NCI-H2171 treated with DMSO at 0.1 percent for 48 hours (cell line): ENCODE results near the gene MED8.
A peak's percentile ranks its signal among the peaks of the same experiment; 100 is the strongest.
"Not testable (repeated sequence)": the region's sequence is repeated elsewhere in the genome, so short reads cannot be mapped to it uniquely, and the experiment has no call there.

Experiments
- DNase-seq: peaks from one replicate; lab custom pipeline; 2025; lab: John Stamatoyannopoulos, UW

MED8 gene

DNA sequence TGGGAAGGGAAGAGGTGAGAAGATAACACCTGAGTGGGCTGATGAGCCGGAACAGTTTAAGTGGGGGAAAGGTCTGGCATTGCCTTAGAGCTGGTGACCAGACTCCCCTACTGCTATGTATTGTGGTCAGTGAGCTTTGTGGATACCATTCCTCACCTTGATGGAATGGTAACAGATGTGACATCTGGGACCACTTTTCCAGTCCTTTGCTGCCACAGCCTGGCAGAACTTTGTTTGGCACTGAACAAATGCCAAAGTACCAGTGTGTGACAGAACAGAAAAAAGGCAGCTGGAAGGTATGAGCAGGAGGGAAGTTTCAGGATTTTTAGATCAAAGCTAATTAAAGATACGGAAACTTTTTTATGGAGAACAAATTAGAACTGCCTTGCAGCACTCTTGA, 6.2 kb downstream of the MED8 start:
- no peak for DNase-seq

DNA sequence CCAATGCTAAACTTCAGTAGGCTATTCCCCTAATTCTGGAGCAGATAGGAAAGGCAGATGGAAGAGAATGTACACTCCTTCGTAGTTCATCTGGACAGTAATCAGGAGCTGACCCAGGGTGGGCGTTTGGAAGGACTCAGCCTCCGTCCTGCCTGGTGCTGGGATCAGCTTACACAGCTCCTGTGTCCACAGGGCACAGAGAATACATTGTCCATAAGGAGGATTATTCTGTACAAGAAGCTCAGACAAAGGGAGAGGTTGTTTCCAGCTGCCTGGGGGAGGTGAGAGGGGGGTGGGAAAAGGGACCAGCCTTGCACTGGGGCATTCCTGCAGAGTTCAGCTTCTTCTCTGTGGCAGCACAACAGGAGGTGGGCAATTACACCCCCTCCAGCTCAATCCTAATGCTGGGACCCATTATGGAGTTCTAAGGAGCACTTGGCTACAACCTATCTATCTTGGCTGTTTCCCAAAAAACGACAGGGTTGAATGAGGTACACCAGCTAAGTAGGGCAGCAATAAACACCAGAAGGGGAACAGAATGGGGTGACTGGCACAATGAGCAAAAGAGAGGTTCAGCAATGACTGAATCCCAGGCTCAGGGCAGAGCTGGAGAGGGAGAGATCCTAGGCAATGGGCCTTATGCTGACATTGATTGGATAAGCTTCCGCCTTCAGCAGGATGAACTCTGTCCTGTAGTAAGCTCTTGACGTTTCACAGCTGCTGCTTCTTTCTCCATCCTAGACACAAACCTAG, 7.4 kb downstream of the MED8 start:
- DNase-seq, result no peak

DNA sequence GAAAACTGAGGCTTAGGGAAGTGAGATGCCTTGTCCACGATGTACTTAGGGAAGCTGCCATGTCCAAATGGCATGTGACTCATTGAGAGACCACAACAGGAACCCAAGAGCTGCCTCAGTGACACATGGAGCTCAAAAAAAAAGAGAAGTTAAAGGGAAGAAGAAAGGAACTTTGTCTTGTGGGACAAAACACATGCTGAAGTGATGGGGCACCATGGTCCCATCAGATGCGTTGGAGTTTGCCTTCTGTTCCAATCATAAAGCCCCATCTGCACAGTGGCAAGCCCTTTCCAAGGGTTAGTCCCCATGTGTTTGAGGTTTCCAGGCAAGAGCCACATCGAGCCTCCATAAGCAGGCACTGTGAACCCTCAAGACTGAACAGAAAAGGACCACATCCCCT, 8.0 kb downstream of the MED8 start:
- DNase-seq, result no peak

DNA sequence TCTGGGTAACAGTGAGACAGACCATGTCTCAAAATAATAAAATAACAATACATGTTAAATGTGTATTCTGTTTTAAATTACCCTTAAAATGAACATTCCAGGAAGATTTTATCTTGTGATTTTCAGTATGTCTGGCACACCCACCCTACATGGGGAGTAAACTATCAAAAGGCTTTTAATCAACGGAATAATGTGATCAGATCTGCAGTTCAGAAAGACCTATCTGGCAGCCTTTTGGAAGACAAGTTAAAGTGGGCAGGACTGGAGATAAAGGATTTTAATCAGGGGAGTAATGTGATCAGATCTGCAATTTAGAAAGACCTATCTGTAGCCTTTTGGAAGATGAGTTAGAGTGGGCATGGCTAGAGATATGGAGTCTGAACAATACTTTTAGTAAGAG, 10.1 kb downstream of the MED8 start:
- no peak for DNase-seq

DNA sequence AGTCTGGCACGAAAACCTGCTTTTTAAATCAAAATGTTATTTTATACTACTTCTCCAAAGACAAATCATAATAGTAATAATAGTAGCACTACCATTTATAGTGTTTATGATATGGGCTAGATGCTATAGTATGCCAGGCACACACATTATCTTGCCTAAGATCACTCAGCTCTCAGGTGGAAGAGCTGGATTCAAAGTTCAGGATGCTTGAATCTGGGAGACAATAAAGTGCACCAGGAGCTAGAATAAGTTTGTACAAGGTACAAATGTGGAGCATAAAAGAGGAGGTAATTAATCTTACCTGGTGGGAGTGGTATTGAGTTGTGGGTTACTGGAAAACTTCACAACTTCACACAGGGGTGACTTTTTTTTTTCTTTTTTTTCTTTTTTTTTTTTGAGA, 11.8 kb downstream of the MED8 start:
- no peak for DNase-seq

DNA sequence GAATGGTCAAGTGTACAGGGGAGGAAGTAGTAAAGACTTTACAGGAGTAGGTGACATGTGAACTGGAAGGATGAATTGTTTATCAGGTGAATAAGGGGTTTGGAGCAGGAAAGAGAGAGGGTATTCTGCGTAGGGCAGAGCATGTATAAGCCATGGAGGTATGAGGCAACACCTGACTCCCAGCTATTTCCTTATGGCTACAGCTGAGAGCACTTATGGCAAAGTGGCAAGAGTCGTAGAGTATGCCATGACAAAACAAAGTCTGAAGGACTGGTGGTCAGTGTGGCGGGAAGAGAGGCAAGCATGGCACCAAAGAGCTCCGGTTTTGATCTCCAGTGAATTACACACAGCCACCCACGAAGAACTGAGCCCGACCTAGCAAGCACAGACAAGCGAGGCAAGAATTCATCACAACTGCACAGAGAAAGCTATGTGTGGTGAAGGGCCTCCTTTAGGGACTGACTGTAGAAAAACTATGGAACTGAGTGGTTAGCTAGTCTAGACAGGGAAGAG, 12.8 kb downstream of the MED8 start:
- no peak for DNase-seq

DNA sequence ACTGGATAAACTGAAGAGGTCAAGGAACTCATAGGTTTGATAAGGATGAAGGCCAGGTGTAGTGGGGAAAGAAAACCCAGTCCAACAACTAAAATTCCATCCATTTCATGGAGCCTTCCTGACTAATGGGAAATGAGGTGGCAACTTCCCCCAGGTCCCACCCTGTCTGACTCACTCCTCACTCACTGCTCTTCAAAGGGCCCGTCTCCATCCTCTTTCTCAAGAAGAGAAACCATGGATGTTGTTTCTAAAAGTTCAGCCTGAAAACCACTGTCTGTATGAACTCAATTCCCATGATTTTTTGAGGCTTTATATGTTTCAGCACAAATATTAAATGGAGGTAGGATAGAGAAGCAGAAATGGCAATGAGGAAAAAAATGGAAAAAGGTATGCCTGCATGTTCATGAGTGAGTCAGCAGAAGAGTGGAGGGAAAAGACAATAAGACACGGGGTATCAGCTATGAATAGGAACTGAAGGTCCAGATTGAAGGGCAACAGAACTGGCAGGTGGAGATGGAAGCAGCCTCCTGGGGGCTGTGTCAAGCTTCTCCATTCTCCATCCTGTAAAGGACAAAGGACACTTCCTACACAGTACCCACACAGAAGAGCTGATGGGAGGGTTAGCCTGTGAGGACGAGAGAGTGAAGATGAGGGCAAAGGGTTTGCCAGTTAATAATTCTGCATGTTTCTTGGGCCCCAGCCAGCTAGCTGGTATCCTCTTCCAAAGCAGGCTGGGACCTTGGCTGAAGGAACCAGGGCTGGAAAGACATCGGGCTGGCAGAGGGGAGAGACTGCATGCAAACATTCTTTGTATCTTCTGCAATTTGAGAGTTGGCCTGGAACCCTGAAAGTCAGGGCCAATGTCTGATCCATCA, 16.3 kb downstream of the MED8 start:
- no peak for DNase-seq

DNA sequence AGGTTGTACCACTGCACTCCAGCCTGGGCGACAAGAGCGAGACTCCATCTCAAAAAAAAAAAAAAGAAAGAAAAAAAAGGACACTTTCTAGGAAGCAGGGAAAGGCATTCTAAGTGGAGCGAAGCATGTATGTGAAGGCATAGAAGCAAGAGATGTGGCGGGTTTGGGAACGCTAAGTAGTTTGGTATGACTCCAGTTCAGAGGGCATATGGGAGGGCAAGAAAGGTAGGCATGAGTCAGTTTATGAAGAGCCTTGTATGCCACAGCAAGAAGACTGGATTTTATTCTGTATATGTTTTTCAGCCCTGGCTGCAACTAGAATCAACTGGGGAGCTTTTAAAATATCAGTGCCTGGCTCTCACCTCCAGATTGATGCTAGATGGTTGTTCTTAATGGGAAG, 17.4 kb downstream of the MED8 start:
- DNase-seq, result no peak

DNA sequence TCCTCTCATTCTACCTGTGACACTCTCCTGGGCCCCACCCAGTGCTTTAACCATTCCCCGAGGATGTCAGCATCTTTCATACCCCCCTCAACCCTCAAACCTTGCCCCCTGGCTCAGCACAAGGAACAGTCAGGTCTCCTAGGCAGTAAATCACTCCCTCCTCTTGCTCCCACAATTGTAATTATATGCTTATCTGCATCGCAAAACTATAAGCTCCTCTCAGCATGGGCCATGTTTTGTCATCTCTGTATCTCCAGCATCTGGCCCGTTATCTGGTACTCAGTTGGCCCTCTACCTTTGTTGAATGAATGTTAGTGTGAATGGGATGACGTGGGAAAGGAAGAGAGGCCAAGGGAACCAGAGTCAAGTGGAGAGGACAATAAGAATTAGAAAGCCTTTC, 19.0 kb downstream of the MED8 start:
- DNase-seq, result no peak

DNA sequence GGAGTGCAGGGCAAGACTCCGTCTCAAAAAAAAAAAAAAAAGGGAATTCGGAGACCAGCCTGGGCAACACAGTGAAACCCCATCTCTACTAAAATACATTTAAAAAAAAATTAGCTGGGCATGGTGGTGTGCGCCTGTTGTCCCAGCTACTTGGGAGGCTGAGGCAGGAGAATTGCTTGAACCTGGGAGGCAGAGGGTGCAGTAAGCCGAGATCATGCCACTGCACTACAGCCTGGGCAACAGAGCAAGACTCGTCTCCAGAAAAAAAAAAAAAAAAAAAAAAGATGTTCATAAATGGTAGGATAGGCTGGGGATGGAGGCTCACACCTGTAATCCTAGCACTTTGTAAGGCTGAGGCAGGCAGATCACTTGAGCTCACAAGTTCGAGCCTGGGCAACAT, 19.8 kb downstream of the MED8 start:
- DNase-seq, result not testable (repeated sequence)

DNA sequence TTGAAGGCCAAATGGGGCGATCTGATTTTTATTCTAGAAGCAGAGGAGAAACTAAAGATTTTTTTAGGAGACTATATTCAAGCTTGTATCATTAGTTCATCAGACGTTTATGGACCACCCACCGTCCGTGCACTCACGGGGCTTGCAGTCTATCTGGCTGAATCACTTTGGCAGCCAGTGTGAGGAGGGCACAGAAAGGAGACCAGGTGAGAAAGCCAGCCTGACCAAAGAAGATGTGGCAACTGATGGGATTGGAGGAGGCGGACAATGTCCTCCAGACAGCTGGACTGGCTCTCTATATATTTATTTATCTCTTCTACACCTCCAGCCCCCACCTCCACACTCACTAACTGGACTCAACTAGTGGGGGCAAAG, 21.0 kb downstream of the MED8 start:
- no peak for DNase-seq

DNA sequence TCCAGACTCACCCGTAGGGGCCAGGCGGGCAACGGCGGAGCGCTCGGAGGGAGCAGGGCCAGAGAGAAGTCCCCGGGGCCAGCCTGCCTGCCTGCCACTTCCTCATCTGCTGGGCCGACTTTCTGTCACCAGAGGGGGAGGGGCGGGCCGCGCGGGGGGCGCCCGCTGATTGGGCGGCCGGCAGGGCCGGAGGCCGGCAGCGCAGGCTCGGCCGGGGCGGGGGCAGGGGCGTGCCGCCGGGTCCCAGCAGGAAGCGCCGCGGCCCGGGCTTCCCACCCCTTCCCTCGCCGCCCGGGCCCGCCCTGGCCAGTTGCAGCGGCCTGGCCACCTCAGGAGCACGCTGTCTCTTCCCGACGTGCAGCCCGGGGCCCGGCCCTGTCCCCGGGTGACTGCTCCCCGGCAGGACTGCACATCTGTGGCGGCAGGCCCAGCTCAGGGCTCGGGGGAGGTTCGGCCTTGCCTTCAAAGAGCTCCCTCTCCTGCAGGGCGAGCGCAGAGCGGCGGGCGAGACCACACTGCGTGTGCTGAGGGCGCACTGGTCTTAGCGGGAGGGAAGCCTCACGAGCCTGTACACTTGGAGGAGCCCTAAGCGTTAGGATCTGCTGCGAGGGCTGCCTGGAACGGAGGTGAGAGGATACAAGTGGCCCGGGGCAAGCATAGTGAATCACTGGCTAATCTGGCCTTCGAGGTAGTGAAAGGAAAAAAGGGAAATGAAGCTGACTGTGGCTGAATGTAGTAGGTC, 21.5 kb downstream of the MED8 start, which contains the start of gene ELOVL1:
ELOVL1 (minus strand) TSS at position 108 of the 742 bp plus-strand sequence. CDS start 2,402 bp downstream, outside the sequence.
- DNase-seq, result peak; percentile 81

DNA sequence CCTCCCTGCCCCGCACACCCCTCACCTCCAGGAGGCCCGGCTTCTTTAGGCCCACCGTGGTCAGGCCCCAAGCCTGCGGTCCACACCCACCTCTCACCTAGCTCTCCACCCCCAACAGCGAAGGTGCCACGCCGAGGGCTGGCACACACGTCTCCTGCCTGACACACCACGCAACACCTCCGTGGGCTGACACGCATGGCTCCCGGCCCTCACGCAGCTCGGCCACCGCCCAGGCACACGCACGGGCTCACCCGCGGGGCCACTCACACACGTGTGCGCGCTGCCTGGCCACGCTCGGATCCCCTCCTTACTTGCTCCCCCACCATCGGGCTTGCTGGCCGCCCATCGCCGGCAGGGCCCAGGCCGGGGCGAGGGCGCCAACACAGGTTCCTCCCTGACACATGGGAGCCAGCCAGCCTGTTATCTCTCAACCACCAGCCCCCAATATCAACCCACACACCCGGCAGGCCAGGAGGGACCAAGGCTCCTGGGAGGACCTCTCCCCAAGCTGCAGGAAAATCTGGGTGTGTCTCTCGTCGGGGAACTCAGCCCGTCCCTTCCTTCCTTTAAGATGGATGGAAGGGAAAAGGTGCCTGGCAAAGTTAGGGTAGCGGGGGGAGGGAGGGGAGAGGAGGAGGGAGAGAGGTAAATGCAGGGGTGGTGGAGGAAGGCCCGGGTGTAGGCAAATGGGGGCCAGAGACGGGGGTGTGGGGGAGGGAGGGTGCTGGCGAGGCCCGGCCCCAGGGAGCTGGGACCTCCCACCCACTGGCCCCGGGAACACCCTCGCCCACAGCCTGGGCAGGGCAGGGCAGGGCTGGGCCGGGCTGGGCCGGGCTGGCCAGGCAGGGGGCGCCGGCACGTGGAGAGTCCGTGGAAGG, 22.3 kb downstream of the MED8 start:
- DNase-seq, result no peak

DNA sequence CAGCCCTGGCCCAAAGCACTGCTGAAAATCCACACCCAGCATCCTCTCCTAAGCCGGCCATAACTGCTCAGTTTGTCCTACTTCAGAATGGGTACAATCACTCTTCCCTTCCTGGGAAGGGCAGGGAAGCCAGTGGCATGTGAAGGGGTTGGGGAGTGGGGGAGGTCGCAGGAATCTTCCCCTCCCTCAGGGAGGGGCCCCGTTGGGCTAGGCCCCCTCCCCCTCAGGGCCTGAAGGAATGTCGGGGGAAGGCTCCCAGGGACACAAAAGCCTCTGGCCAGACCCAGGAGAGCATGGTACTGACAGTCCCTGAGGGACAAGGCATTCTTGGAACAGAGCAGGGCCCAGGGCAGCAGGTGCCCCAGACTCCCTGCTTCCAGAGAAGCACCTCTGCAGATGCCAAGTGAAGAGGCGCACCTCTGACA, 23.0 kb downstream of the MED8 start:
- DNase-seq, result no peak

DNA sequence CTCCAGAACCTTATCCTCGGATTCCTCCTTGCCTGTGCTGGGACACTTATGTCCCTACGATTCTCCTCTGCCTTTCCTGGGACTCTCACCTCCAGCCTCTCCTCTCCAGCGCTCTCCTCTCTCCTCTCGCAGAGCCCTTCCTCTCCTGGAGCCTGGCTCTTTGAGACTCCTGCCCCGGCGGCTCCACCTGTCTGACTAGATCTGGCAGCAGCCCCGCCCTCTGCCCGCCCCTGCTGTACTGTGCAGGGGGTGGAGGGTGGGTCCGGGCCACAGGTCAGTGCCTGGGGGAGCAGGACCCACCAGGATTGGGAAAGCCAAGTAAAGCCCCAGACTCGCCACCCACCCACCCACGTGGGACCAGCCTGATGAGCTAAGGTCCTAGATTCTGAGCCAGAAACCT, 23.4 kb downstream of the MED8 start:
- DNase-seq, result no peak

DNA sequence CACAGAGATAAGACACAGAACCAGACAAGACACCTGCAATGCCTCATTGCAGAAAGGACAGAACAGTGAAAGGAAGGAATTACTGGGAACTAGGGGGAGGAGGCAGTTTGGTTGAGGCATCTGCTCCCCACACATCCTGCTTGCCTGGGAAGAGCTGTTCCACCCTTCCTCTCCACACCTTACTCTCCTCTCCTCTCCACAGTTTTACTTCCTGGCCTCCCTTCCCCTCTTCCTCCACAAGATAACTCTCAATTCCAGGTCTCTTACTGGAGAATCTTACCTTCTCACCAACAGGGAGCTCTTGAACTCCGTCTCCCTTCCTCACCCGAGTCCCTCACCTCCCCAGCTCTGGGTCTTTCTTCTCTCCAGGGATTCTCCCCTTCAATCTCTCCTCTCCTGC, 23.9 kb downstream of the MED8 start:
- DNase-seq, result no peak

DNA sequence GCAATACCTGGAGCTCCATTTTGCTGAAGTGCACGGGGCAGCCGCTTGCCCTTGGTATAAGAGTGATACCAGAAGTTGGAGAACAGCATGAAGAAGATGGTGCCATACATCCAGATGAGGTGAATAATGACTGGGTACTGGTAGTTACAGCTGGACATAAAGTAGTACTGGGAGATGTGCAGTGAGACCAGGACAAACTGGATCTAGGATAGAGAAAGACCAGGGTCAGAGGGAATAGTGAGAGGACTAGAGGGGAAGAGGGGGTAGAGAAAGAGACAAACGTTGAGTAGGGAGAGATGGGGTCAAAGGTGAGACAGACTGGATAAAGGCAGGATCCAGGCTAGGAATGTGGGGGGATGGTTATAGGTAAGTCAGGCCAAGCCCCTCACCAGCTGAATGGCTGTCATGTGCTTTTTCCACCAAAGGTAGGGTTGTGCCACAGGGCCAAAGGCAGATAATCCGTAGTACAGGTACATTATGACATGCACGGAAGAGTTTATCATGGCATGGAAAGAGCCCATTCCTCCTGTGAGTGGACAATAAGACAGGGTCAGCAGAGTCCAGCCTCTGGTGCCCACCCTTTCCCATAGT, 25.6 kb downstream of the MED8 start:
- no peak for DNase-seq

DNA sequence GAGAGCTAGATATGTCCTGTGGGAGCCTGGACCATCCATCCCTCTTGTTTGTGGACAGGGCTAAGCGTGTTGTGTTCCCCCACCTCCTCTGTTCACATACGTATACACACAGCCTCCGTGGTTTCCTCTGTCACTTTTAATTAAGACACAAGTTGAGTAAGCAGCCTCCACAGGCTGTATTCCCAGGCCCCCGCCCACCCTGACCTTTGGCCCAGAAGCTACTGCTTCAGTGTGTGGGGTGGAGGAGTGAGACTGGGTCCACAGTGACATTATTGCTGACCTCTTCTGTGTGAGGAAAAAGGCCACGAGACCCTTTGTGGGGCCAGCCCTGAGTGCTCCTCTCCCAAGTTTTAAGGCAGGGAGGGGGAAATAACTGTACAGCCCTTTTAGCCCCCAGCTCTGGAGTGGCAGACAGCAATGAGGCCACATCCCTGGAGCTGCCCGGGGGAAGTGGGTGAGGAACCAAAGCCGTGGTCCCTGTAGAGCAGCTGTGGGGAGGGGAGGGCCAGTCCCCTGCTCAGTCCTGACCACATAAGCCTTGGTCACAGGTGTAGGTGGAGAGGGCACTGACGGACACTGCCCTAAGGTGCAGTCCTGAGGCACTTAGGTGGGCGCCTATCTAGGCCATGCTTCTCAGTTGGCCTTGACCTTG, 26.2 kb downstream of the MED8 start:
- no peak for DNase-seq

DNA sequence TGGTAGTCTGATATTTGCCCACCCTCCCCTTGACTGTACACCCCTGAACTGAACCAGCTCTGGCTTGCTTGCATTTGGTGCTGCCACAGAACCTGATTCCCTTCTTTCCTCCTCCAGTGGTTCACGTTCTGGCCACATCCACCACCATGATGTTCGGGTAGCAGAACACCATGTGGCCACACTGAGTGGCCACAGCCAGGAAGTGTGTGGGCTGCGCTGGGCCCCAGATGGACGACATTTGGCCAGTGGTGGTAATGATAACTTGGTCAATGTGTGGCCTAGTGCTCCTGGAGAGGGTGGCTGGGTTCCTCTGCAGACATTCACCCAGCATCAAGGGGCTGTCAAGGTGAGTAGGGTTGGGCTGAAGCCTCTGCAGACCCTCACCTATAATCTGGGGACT, 29.0 kb downstream of the MED8 start:
- DNase-seq, result no peak

DNA sequence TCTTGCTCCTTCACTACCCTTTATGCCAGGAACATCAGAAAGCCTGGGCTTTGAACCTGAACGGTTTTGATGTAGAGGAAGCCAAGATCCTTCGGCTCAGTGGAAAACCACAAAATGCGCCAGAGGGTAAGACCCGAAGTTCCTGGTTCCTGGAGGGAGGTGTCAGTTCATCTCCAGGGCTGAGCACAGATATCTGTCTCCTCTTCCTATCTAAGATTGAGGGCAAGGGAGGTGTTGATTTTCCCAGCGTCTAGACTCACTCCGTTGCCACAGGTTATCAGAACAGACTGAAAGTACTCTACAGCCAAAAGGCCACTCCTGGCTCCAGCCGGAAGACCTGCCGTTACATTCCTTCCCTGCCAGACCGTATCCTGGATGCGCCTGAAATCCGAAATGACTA, 29.9 kb downstream of the MED8 start:
- DNase-seq, result no peak
